Adrenal gland (tissue), 5 donors: ENCODE data around the gene MYLK4.

Experiments
- POLR2A ChIP-seq, 2 donors: fragments of 450-650 bp; IDR thresholded peaks; one replicate each; pipeline ENCODE4 v1.6.1; 2017; ENCODE audit warnings: antibody characterized with exemption in 2 of 2, mild to moderate bottlenecking in 2 of 2, moderate library complexity in 1 of 2
- TF ChIP-seq, protein P1 (sequence below), 6 experiments: fragments of 450-650 bp in 4 of 6; fragments of 200-600 bp in 2 of 6; sonication (generic) in 1 of 6; IDR thresholded peaks; 1 replicate in 5 of 6; 2 replicates in 1 of 6; pipeline versions ENCODE4 v1.5.1 to v1.8.0; 2016 to 2021; ENCODE audit warnings: antibody characterized with exemption in 6 of 6, mild to moderate bottlenecking in 2 of 6, moderate library complexity in 1 of 6
- donor health status: DM: no; HTN: no; CAD: no.

- TF ChIP-seq, protein P1, sequence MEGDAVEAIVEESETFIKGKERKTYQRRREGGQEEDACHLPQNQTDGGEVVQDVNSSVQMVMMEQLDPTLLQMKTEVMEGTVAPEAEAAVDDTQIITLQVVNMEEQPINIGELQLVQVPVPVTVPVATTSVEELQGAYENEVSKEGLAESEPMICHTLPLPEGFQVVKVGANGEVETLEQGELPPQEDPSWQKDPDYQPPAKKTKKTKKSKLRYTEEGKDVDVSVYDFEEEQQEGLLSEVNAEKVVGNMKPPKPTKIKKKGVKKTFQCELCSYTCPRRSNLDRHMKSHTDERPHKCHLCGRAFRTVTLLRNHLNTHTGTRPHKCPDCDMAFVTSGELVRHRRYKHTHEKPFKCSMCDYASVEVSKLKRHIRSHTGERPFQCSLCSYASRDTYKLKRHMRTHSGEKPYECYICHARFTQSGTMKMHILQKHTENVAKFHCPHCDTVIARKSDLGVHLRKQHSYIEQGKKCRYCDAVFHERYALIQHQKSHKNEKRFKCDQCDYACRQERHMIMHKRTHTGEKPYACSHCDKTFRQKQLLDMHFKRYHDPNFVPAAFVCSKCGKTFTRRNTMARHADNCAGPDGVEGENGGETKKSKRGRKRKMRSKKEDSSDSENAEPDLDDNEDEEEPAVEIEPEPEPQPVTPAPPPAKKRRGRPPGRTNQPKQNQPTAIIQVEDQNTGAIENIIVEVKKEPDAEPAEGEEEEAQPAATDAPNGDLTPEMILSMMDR (IDR thresholded peaks at IDR 0.05), result no peak
- no peak for TF ChIP-seq POLR2A (IDR thresholded peaks at IDR 0.05)
Measured at GRCh38 chr6:2710412-2710811, 40.3 kb downstream of the MYLK4 start.
